OCI-M2 (cell line): ENCODE measurements around the gene ENDOV.

Experiments
- DNase-seq: peaks from one replicate; lab custom pipeline; 2025; ENCODE audit not compliant: unreplicated experiment; lab: John Stamatoyannopoulos, UW

Gene ENDOV

DNA sequence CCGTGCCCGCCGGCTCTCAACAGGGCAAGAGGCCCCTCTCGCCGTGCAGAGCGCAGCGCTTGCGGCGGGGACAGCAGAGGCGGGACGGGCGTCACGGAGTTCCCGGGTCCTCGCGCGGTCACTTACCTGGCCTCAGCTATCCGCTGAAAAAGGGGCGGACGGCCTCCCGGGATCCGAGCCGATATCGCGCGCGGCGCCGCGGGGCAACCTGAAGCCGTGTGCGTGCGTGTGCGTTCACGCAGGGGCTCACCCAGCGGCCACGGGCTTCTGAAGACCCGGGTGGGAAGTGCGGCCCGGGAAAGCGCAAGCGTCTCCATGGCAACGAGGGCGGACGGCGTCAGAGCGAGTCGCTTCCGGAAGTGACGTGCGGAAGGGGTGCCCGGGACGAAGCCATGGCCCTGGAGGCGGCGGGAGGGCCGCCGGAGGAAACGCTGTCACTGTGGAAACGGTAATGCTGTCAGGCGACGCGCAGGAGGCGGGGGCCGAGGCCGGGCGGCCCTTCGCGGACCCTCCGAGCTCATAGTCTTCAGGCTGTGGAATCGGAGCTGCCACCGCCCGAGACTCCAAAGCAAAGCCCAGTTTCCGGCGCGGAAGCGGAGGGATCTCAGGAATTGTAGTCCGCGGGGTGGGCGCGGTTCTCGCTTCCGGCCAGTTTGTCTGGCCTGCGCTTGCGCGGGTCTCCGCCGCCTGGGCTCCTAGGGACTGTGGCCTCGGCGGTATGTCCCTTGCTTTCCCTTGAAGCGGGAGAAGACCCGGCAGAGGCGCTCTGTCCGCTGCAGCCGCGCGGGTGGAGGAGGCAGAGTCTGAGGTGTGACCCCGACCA, at the start of gene ENDOV:
ENDOV (plus strand) TSS at position 365 of the 823 bp plus-strand sequence; CDS start at position 393, 28 bp downstream.
- DNase-seq = peak; percentile 58

DNA sequence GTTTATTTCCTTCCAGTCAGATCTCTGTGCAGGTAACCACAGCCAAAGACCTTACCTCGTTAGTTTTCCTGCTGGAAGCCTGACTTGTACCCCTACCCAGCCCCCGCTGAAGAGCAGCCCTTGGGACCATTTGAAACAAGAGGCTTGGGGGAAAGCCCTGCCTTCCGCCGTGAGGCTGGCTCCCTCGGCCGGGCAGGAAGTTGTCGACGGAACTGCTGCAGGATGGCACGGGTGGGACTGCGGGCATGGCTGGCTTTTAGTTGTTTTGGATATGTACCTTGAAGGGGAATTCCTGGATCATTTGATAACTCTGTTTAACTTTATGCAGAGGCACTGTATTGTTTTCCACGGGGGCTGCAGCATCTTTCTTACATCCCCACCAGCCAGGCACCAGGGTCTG, 49.0 kb upstream of the ENDOV start:
- DNase-seq = no peak

DNA sequence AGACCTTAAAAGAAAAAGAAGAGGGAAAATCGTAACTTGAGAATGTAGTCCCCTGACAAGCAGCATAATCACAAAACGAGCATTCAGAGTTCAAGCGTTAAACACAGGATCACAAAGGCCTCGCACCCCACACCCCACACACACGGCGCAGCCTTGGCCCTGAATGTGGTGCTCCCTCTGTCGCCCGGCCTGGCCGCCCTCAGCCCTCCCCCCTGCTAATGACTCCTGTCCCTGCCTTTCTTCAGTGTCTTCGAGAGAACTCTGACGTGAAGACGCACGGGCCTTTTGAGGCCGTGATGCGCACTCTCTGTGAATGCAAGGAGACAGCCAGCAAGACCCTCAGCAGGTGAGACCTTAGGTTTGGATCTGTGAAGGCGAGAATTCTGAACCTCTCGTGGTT, 47.5 kb upstream of the ENDOV start:
- DNase-seq = no peak

DNA sequence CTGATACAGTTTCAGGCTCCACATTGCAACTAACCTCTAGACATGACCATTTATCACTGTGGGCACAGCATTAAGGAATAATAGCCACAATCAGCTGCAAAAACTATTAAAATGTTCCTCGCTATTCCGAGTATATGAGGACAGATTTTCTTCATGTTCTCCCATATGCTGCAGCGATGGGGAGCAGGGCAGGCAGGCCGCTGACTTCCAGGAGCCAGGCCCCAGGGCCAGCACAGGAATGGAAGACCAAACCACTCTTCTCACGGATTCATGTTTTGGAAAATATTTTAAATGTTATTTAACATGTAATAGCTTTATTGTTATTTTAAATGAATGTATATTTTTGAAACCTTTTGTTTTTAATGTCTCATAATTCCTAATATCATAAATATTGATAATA, 43.8 kb upstream of the ENDOV start:
- DNase-seq = no peak

DNA sequence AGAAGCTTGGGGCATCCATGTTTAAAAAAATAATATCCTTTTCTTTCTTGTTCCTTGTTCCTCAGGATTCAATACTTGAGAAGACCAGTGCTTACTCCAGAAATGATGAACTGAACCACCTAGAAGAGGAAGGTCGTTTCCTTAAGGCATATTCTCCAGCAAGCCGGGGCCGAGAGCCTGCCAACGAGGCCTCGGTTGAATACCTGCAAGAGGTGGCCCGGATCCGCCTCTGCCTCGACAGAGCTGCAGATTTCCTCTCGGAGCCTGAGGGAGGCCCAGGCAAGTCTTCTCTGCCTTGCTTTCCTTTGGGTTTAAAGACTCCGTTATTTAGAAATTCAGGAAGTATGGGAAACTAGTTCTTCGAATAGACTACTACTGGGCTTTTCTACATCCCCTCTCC, 42.5 kb upstream of the ENDOV start:
- DNase-seq = no peak

DNA sequence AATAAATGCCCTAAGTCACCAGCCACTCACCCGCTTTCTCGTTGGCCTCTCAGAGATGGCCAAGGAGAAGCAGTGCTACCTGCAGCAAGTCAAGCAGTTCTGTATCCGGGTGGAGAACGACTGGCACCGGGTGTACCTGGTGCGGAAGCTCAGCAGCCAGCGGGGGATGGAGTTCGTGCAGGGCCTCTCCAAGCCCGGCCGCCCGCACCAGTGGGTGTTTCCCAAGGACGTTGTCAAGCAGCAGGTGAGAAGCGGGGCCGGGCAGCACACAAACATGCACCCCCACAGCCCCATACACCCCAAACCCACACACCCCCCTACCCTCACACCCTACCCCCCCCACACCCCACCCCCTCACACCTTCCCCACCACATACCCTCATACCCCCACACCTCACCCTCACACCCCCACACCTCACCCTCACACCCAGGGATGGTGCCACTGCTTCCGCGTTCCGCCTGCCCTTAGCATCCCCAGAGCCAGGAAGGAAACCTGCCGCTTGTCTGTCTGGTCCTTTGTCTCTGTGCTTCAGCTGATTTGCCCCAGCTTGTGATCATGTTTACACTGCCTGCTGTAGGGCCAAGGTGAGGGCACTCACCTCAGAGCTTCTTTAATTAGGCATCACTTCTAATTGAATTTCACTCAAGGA, 41.9 kb upstream of the ENDOV start:
- DNase-seq = no peak

DNA sequence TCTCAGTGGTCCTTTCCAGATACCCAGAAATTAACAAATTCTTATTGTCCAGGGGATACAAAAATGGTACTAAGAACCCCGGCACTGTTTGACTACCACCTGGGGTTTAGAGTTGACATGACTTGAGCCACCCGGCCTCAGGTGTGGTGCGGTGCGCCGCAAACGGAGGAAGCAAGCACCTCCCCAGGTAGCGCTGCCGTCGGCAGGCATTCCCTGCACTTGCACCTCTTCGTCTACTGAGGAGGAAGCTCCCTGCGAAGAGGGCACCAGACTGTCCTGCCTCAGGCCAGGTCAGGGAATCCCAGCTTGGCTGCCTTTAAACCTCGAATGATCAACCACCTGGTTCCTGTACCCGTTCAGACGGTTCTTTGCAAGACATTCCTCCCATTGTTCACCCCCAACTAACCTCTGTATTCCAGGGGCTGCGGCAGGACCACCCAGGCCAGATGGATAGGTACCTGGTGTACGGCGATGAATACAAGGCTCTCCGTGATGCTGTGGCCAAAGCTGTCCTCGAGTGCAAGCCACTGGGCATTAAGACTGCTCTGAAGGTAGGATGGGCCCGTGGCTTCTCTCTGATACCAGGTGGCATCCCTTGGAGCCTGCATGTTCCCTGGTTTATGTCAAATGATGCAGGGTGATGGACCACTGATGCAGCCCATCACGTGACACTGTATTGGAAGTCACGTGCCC, 40.8 kb upstream of the ENDOV start:
- DNase-seq = no peak

DNA sequence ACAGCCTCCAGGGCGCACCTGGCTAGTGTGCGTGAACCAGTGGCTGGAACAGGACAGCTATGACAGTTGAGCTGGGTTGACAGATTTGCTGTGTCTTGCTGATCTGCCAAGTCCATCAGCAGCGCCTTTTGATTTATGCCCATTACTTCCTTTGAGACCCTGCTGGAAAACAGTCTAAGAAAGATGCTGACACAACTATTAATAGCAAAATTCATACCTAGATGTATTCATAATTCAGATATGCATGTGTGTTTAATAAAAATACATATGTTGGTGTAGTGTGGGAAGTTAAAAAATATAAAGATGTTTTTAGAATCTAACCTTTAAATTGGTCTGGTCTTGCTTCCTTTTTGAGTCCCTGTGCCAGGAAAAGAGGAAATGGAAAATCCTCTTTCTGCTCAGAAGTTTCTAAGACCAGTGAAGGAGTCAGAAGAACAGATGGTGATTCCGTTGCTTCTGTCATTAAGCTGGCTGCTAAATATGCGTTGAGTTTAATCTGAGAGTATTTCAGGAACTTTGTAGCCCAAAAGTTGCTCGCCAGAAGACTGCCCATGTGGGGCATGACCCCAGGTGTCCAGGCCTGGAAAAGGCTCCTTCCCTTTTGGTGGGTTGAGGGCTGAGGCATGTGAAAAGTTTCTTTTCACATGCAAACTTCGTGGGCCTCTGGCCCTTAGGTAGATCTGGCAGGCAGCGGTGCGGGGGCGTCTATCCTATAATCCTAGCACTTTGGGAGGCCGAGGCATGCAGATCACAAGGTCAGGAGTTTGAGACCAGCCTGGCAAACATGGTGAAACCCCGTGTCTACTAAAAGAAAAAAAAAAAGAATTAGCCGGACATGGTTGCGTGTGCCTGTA, 40.0 kb upstream of the ENDOV start:
- no peak for DNase-seq

DNA sequence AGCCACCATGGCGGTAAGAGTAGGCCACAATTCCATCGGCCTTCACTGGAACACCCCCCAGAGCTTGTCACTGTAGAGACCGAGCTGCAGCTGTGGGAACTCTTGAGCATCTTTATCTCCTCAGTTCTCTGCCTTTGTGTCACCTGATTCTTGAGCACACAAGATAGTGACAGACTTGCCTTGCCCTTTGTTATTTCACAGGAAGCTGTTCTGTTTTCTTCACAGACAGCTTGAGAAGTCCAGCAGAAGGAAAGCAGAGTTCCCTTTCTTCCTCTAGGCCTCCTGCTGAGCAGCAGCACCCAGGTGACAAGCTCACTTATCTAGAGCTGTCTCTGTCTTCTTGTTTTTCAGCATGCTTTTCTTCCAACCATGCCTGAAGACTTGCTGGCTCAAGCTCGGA, 38.4 kb upstream of the ENDOV start:
- DNase-seq = no peak

DNA sequence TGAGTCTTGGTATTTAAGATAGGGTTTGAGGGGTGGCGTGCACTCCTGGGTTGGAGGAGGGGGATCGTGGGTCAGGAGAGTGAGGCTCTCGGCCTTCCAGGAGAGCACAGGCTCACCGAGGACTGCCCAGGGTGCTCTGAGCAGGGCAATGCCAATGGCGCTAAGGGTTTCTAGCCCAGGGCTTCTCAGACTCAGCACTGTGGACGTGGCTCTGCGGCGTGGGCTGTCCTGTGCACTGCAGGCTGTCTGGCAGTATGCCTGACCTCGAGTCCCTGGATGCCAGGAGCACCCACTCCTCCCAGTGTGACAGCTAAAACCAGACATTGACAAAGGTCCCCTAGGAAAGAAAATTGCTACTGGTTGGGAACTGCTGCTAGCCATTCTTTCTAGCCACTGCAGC, 37.2 kb upstream of the ENDOV start:
- no peak for DNase-seq

DNA sequence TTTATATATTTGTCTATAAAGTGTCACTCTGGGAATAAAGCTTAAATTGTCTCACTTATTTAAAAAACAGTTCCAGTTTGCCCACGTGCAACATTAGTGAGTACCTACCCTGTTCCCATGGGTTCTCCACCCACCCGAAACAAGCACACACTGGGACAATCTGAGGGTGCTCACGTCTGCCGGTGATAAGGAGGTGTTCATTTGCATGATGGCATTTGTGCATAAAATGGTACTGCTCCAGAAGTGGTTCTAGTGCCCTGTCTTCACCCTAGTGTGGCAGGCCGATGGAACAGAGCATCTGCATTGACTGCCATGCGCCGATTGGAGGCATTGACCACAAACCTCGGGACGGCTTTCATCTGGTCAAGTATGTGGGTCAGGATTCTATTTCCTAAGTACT, 35.6 kb upstream of the ENDOV start:
- DNase-seq = no peak

DNA sequence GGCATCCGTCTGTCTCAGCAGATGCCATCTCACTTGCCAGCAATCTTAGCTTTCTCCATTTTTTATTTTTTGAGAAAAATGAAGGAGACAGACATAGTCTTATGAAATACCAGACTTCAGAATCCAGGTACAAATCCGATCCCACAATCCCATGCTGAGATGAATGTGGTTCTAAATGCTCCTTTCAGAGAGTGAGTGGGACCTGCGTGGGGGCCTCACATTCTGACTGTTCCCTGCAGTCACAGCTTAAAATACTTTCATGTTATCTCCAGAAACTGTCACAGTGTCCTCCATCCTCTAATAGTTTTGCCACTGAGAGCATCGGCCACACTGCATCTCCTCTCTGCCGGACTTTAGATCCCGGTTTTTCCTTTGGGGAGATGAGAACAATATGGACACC, 34.9 kb upstream of the ENDOV start:
- no peak for DNase-seq

DNA sequence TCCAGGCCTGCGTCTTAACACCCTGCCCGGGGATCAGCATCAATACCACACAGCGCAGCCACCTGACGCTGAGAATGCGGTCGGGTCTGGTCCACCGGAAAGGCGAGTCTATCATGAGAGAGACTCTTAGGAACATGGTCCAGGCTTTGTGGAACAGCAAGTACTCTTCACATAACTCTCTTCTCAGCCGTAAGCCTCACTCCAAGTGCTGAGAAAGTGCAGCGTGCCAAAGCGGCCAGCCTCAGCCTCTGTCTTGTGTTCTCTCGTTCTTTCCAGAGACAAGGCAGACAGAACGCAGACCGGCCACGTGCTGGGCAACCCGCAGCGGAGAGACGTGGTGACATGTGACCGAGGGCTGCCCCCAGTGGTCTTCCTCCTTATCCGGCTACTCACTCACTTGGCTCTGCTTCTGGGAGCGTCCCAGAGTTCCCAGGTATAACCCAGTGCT, 34.4 kb upstream of the ENDOV start:
- DNase-seq = no peak

DNA sequence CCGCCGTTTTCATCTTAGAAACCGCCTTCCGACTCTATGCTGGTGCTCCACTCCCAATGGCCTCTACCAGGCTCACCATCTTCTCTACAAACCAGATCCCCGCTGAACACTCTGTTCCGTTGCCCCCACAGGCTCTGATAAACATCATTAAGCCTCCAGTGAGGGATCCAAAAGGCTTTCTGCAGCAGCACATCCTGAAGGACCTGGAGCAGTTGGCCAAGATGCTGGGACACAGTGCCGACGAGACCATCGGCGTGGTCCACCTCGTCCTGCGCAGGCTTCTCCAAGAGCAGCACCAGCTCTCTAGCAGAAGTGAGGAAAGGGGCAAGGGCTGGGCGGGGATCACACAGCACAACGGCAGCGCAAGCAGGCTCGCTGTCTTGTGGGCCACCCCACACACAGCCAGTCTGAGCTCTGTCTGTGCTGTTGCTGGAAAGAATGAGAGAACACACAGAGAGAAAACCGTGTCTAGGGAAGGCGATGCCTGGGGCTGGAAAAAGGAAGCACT, 33.5 kb upstream of the ENDOV start:
- DNase-seq = no peak

DNA sequence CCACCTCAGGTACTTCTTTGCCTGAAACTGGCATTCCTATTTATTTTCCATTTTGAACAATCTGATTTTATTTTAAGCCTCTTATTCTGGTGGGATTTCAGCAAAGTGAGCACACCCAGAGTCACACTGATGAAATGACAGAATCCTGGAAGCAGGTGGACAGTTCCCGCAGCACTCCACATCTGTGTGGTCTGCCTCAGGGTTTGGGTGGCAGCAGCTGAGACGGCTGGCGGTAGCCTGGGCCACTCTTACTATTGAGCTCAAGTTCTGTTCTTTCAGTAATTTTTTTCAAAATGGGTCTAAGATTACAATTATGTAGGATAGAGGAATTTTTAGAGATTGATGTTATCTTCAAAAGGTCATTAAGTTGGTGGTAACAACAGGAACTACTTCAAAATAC, 32.5 kb upstream of the ENDOV start:
- no peak for DNase-seq

DNA sequence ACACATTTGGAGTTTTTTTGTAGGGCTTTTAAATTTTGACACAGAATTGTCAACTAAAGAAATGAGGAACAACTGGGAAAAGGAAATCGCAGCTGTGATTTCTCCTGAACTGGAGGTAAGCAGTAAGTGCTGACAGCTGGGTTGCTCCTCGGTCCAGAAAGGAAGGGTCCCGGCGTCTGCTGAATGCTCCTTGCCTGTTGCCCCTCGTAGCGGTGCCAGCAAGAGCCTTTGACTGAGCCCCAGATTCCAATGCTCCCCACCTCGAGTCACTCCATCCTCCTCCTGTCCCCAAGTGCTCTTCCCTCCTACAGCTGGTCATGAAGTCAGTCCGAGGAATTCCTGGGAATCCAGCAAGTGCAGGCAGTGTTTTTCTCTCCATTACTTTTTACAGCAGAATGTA, 32.0 kb upstream of the ENDOV start:
- no peak for DNase-seq

DNA sequence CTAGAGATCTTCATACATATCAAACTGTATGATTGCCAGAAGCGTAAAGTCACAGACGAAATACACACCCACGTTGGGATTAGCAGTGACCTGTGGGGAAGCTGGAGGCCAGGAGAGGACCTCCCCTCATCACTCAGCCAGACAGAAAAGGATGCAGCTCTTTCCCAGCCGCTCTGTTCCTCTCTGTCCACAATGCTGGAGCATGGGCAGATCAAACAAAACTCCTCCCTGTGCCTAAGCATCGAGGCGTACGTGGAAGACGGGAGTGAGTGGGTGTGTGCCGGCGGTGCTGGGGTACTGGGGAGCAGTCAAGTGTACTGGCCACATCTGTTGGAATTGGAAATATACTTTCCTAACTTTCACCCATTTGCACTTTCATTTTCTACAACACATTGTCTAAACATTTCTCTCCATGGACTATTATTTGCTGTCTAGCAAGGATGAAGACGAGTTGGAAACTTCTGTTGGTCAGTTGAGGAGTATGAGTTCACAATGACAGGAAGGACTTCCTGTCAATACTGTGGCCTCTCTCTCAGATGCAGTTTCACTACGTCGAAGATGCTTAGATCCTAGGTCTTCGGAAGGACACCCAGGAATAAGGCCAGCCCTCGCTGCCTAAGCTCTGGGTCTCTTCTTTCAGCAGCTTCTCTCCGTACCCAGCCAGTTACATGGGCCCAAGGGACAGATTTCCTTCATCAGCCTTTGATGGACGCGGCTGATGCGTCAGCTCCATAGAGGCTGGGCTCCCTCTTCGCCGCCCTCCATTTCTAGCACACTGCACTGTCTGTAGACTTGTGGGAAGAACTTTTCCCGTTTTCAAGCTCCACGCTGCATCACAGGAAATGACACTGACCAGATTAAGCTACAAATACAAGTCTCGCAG, 30.6 kb upstream of the ENDOV start:
- DNase-seq = no peak

DNA sequence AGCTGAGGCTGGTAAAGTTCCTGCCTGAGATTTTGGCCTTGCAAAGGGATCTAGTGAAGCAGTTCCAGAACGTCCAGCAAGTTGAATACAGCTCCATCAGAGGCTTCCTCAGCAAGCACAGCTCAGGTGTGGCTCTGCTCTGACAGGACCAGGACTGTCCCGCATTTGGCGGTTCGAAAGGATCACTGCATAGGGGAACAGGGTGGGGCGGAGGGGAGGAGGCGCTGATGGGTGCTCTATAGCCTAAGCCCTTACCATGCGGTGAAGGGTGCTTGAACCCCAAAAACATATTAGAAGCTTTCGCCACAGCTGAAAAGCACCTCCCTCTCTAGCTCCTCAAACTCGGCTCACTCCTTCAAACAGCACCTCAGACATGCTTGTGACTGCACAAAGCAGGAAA, 29.9 kb upstream of the ENDOV start:
- DNase-seq = no peak

DNA sequence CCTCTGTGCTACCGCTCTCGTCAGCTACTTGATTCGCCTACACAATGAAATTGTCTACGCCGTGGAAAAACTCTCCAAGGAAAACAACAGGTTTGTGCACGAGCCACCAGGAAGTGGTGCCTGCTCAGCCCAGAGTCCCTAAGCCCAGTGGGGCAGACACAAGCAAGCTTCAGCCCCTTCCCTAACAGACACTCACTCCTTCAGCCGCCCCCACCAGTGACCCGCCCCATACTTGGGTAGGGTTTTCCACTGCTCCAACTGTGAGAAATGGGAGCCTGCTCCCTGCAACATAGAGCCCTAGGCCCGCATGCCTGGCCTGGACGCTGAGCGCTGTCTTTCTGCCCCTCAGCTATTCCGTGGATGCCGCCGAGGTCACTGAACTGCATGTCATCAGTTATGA, 28.6 kb upstream of the ENDOV start:
- no peak for DNase-seq

DNA sequence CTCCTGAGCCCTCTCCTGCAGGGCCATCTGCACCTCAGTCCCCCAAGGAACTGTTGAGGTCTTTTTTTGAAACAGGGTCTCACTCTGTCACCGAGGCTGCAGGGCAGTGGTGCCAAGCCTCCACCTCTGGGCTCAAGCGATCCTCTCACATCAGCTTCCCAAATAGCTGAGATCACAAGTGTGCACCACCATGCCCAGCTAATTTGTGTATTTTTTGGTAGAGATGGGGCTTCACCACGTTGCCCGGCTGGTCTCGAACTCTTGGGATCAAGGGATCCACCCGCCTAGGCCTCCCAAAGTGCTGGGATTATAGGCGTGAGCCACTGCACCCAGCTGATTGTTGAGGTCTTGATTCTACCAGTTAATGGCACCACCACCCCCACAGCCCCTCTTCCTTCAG, 27.9 kb upstream of the ENDOV start:
- DNase-seq = no peak
